Activated naive CD4-positive, alpha-beta T cell treated with anti-CD3 and anti-CD28 coated beads, Interleukin-2, amount 50 U/mL, for 72 hours (primary cell): ENCODE results near the gene KLK14. TPM values are rescaled to one million over a fixed set of nuclear protein-coding genes. Genes with fewer than 3 reads are reported as not detected.

Experiments
- ATAC-seq, 2 donors: fragments of 150-1000 bp; cut with Tn5 transposase; 2 replicates each; pipeline ENCODE4 v1.10.0; 2021; ENCODE audit warnings: mild to moderate bottlenecking in 2 of 2, moderate library complexity in 2 of 2
- DNase-seq, 2 donors: peaks; one replicate each; pipeline ENCODE4 v3.0.0; 2021 to 2022; ENCODE audit warnings: low spot score in 2 of 2
- H3K27ac Mint-ChIP-seq, 2 donors: one replicate each; pipeline ENCODE4 v1.8.0; 2022; ENCODE audit warnings: mild to moderate bottlenecking in 2 of 2, mixed read lengths in 2 of 2
- H3K36me3 Mint-ChIP-seq, 2 donors: one replicate each; pipeline ENCODE4 v1.8.0; 2022; ENCODE audit warnings: mixed read lengths in 2 of 2
- H3K9me3 Mint-ChIP-seq, 2 donors: one replicate each; pipeline ENCODE4 v1.8.0; 2022; ENCODE audit warnings: mixed read lengths in 2 of 2
- total RNA-seq, 2 donors: library from RNA; stranded (reverse); gene quantifications; one replicate each; pipeline ENCODE4 v1.2.3, GENCODE V29; 2022

Gene KLK14
- total RNA-seq, 2 donors from 2014 or later = 0.68 to 0.80 TPM

DNA sequence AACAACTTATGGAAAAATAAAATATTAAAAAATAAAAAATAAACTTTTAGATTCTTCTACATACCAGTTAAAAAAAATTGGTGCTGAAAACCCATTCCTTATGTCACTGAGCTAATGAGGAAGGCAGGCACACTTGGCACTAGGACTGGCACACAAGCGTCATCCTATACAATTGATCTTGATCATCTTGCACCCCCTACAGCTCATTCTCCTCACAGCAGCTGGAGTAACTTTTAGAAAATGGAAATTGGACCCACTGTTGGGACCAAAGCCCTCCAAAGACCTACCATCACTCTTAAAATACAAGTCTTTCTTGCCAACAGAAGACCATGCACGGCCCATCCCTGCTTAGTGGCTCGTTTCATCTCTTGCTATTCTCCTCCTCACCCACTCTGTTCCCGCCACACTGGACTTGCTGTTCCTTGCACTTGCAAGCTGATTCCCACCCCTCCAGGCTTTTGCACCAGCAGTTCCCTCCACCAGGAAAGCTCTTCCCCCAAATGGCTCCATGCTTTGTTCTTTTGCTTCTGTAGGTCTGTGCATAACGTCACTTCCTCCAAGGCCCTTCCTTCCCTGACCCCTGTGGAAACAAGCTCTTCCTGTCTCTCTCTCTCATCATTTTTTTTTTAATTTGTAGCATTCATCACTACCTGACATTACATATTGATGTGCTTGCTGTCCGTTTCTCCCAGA, 13.9 kb upstream of the KLK14 start:
- Mint-ChIP-seq H3K27ac (peak overlapping the region; percentile 9 to 10), H3K36me3 (peaks cover 6% of the 10 kb centered on the region in 2 donors), H3K9me3 (no peaks in the 10 kb centered on the region)
- no peak for DNase-seq
- no peak for ATAC-seq

DNA sequence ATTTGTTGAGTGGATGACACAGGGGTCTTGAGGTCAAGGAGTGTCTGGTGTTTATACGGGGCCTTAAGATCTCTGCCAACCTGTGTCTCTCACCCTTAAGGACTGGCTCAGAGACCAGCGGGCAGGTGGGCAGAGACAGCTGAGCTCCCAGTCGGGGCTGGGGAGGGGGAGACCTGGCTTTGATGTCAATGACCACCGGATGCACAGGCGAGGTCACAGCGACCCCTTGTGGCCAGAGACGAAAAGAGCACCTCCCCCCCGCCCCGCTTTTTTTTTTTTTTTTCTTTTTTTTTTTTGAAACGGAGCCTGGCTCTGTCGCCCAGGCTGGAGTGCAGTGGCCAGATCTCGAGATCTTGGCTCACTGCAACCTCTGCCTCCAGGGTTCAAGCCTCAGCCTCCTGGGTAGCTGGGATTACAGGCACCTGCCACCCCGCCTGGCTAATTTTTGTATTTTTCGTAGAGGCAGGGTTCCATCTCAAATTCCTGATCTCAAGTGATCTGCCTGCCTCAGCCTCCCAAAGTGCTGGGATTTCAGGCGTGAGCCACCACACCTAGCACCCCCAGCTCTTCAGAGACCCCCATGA, 12.1 kb upstream of the KLK14 start:
- Mint-ChIP-seq H3K36me3 (peaks cover 6% of the 10 kb centered on the region in 2 donors), H3K9me3 (no peaks in the 10 kb centered on the region), H3K27ac (peak overlapping the region in 1 of 2 donors; percentile 14)
- ATAC-seq = no peak
- peak in 1 of 2 donors; percentile 61 for DNase-seq

DNA sequence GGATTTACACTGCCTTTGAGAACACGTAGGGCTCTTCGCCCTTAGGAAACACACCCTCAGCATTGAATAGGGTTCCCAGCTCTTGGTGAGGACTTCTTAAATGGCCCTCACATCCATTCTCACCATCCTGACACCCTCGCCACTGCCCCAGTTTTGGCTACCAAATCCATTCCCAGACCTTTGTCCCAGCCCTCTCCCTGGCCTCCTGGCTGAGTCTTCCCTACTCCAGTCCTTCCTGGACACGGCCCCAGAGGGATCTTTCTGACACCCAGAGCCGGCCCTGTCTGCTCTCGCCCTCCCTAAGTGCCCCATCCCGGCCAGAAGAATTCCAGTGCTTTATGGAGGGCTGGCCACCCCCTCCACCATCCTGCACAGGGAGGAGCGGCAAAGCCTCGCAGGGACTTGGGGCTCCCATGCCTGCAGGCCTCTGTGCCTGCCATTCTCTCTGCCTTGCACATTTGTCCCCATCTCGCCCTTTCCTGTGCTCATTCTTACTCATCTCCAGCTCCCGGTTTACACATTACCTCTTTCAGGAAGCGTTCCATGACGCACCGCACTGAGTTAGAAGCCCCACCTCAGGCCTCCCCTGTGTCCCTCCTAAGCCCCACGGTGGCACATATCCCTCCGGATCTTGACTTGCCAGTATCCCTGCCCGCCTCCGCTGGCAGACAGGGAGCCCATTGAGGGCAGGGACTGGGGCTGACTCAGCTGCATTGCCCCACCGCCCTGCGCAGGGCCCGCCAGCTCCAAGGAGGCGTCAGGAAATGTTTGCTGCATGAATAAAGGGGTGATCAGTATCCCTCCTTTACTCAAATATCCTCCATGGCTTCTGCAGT, 11.0 kb upstream of the KLK14 start:
- ATAC-seq = no peak

DNA sequence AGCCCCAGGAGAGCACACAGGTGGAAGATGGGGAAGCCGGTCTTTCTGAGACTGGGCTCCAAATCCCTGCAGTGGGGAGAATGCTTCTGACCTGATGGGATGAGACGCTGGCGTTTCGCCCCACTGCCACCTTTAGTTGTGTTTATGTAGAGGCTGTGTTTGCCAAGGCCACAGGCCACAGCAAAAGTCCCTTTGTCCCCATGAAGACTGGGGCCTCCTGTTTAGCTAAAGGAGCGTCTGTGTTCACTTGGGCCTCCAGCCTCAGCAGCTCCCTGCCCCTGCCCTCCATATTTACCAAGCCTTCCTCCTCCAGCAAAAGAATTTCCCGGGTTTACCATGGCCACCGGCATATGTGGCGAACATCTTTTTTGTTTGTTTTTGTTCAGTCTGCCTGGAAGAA, 10.4 kb upstream of the KLK14 start:
- Mint-ChIP-seq H3K27ac (peak overlapping the region in 1 of 2 donors; percentile 14), H3K36me3 (peaks cover 6% of the 10 kb centered on the region in 2 donors), H3K9me3 (no peaks in the 10 kb centered on the region)
- ATAC-seq (no peak), DNase-seq (no peak)

More for the DNA sequence above, 11.0 kb upstream of the KLK14 start:
- DNase-seq = no peak
- Mint-ChIP-seq H3K27ac (peak overlapping the region in 1 of 2 donors; percentile 14), H3K36me3 (peaks cover 6% of the 10 kb centered on the region in 2 donors), H3K9me3 (no peaks in the 10 kb centered on the region)

DNA sequence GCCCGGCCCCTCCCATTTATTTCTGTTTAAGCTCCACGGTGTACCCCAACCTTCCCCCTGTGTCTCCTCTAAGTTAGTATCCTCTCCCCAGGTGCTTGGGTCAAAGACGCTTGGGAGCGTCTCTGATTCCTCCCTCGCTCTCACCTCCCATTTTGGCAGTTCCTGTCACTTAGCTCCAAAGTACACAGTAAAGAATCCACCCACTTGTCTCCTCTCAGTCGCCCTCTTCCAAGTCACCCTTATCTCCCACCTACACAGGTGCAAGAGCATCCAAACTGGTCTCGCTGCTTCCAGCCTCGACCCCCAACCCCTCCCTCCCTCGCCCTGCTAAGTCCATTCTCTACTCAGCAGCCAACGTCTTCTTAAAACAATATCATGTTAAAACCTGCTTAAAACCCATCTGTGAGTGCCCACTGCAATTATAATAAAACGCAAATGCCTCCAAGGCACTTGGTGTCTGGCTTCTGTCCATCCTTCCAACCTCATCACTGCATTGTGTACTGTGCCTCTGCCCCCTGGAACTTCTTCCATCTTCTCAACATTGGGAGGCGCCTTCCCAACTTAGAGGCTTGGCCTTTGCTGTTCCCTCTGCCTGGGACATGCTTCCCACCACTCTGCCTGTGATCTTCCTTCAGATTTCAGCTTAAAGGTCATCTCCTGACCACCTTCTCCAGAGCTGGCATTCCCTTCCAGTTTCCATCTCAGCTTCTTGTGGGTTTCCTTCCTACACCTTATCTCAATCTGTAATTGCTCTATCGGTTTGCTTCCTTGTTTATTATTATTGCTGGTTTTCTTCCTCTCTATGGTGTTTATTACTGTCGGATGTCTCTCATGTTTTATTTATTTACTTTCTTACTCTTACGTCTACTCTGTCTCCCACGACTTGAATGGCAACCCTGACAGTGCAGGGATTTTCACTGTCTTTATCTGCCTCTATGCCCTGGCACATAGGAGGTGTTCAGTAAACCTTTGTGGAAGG, 9.5 kb upstream of the KLK14 start:
- Mint-ChIP-seq H3K36me3 (peaks cover 5% of the 10 kb centered on the region in 2 donors), H3K9me3 (no peaks in the 10 kb centered on the region), H3K27ac (peak overlapping the region in 1 of 2 donors; percentile 14)
- DNase-seq (no peak), ATAC-seq (no peak)

DNA sequence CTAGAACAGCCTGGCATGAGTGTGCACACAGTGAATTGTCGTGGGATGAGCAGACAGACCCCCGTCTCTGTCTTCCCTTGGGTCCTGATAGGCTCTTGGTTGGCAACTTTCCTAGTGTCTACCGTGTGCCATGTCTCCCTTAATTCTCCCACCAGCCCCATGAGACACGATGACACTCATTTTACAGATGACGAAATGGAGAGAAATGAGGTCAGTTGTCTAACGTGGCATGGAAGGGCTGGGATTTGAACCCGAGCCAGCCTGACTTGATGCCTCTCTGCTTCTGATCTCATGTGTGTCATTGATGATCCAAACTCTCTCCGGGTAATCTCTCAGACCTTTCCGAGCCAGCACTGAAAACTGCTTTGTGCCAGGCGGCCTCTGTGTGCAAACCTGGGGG, 8.4 kb upstream of the KLK14 start:
- H3K36me3 Mint-ChIP-seq = no peaks in the 10 kb centered on the region
- no peaks in the 10 kb centered on the region for H3K9me3 Mint-ChIP-seq
- no peak for DNase-seq

DNA sequence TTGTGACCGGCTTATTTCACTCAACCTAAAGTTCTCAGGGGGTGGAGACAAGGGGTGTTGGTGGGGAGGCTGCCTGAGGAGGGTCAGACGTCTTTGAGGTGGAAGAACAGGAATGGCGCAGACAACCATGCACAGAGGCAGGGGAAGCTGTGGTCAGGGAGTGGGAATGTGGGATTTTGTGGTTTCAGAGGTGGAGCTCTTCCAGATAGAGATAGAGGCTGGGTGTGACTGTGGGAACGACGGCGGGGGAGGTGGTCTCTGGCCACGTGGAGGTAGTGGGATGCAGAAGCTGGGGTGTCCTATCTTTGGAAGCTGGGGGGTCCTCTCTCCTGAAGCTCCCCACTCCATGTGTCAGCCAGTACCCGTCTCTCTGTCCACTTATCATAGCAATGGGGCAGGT, 7.8 kb upstream of the KLK14 start:
- ATAC-seq (no peak), DNase-seq (no peak)
- no peaks in the 10 kb centered on the region for H3K36me3 Mint-ChIP-seq
- no peaks in the 10 kb centered on the region for H3K9me3 Mint-ChIP-seq
- no peak overlapping the region for H3K27ac Mint-ChIP-seq

More for the DNA sequence above, 8.4 kb upstream of the KLK14 start:
- no peak overlapping the region for H3K27ac Mint-ChIP-seq
- ATAC-seq = no peak

DNA sequence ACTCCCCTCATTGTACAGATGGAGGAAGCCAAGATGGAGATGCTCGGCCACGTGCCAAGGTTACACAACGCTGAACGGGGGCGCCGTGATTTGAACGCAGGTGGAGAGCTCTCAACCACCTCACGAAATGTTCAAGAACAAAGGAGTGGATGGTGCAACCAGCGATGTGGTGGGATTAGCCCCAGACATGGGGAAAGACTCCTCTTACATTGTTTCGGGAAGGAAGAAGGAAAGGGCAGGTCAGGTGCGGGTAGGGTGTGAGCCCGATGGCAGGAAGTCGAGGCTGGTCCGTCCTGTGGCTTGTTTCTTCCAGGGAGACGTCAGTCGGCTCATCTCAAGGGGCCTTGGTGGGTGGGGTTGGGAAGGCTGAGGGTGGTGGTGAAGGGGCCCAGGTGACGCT, 7.1 kb upstream of the KLK14 start:
- no peak for ATAC-seq
- no peak overlapping the region for H3K27ac Mint-ChIP-seq
- no peaks in the 10 kb centered on the region for H3K36me3 Mint-ChIP-seq
- H3K9me3 Mint-ChIP-seq = no peaks in the 10 kb centered on the region
- no peak for DNase-seq

DNA sequence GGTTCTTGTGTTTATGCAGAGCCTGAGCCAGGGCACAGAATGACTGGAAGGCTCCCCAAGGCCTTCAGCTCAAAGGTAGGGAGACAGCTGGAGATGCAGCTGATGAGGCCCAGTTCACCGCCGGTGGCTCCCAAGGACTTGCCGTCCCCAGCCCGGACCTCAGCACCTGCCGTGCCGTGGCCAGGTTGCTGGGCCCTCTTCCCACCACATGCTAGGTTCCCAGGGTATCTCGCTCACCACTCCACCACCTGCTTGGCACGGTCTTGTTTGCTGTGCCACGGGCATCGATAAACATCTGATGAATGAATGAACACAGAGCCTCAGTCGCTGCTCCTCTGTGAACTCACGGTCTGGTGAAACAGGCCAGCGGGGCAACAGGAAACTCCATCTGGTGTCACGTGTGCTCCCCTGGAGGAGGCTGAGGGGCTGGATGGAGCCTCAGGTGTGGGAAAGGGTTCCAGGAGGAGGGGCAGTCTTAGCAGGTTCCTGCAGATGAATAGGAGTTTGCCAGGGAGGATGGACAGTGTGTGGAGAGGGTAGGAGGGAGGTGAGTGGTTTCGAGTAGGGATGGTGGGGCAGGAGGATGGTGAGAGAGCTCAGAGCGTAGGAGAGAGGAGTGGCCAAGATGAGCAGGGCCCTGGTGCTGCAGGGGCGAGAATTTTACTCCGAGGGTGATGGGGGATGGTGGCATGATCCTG, 3.6 kb upstream of the KLK14 start:
- no peak for DNase-seq
- ATAC-seq = no peak
- Mint-ChIP-seq H3K36me3 (no peaks in the 10 kb centered on the region), H3K9me3 (no peaks in the 10 kb centered on the region), H3K27ac (no peak overlapping the region)

DNA sequence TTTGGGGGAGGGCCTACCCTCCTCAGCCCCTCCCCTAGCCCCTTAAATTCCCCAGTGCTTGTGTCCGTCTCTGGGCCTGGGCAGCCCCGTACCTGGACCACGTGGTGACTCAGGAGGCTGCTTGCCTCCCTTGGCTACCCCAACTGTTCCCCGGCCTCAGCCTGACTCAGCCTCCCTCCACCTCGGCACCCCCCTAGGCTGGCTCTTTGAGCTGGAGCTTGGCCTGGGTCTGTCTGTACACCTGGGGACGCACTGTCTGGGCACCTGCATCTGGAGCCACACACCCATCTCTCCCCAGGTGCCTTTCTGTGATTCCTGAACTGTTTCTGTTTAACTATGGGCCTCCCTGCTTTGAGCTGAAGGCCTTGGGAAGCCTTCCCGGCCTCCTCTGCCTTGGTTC, 1.8 kb upstream of the KLK14 start:
- no peaks in the 10 kb centered on the region for H3K36me3 Mint-ChIP-seq
- no peak for DNase-seq
- peak overlapping the region in 1 of 2 donors; percentile 37 for H3K27ac Mint-ChIP-seq
- H3K9me3 Mint-ChIP-seq = no peaks in the 10 kb centered on the region
- no peak for ATAC-seq

DNA sequence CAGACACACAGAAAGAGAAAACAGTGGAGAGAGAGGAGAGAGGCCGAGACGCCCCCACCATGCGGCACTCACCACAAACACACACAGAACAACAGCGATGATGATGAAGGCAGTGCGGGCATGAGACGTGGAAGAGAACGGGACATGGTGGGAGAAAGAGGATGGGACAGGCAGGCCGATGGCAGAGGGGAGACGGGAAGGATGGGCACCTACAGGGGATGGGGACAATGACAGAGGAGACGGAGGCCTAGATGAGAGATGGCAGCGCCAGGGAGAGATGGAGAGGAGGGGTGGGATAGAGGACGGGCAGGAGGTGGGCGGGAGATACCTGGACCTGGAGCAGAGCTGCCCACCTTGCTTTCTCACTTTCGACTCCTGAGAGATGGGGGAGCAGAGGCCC, 1.1 kb upstream of the KLK14 start:
- H3K27ac Mint-ChIP-seq = peak overlapping the region in 1 of 2 donors; percentile 37
- DNase-seq = no peak
- ATAC-seq = no peak
- H3K9me3 Mint-ChIP-seq = no peaks in the 10 kb centered on the region
- no peaks in the 10 kb centered on the region for H3K36me3 Mint-ChIP-seq

DNA sequence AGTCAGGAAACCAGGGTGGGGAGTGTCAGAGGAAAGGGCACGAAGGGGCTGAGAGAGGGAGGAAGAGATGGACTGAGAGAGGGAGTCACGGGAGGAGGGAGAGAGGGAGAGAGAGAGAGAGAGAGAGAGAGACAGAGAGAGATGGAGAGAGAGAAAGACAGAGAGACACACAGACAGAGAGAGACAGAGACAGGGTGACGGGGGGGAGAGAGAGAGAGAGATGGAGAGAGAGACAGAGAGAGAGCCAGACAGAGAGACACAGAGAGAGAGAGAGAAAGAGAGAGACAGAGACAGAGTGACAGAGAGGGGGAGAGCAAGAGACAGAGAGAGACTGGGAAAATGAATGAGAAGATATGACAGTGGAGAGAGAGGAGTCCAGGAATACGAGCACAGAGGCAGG, 494 bp upstream of the KLK14 start:
- peak overlapping the region in 1 of 2 donors; percentile 37 for H3K27ac Mint-ChIP-seq
- no peaks in the 10 kb centered on the region for H3K36me3 Mint-ChIP-seq
- no peaks in the 10 kb centered on the region for H3K9me3 Mint-ChIP-seq
- DNase-seq = no peak
- ATAC-seq = no peak

DNA sequence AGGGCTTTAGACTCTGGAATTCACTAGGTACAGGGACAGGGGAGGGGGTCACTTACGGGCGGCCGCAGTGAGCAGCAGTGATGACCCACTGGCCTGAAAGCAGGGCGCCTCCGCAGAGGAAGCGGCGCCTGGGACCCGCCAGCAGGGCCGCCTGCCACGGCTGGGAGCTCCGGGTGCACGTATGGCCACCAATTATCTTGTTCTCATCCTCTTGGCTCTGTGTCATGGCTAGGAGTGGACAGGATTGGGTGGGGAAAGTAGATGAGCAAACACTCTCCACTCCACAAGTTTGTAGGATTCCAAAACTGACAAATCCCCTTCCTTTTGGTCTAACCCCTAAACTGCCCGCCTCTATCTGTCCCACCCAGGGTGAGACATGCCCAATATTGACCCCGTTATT, 1.2 kb downstream of the KLK14 start:
- no peak for DNase-seq
- ATAC-seq = no peak
- Mint-ChIP-seq H3K27ac (no peak overlapping the region), H3K9me3 (no peaks in the 10 kb centered on the region), H3K36me3 (no peaks in the 10 kb centered on the region)

DNA sequence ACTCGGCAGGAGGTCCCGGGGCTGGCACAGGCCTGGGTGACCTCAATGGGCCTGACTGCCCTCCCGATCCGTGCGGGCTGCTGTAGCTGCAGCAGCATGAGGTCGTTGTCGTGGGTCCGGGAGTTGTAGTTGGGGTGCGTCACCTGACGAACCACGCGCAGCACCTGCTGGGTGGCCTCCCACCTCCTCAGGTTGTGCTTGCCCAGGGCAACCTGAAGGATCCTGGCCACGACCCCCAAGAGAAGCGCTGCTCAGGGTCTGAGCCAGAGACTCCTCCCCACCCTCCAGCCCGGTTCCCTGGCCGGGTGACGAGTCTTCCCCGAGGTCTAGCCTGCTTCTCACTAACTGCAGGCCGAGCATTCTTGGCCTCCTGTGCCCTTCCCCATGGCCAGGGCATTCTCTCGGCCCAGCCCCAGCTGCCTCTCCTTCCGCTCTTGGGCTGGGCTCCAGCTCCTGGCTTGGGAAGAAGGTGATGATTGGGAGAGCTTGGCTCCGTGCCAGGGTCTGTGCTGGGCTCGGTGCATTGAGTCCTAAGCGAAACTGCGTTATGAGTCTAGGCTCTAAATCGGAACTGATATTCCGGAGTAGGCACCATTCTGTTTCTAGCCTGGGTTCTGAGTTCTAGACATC, 3.1 kb downstream of the KLK14 start:
- Mint-ChIP-seq H3K36me3 (no peaks in the 10 kb centered on the region), H3K27ac (no peak overlapping the region), H3K9me3 (no peaks in the 10 kb centered on the region)
- DNase-seq (no peak), ATAC-seq (no peak)

DNA sequence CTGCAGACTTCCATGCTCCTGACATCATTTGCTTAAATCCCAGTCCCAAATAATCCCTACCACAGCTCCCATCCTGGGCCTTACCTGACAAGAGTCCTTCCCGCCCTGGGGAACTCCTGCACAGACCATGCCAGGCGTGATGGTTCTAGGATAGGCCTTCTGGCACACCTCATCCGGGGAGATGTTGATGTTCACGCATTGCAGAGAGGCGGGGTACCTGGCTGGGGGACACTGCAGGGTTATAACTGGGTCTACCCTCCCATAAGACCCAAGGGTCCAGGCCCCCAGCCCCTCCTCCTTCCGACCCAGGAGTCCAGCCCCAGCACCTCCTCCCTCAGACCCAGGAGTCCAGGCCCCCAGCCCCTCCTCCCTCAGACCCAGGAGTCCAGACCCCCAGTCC, 4.0 kb downstream of the KLK14 start:
- H3K27ac Mint-ChIP-seq = no peak overlapping the region
- DNase-seq (no peak), ATAC-seq (no peak)
- no peaks in the 10 kb centered on the region for H3K36me3 Mint-ChIP-seq
- peaks cover 0 to 6% of the 10 kb centered on the region in 2 donors for H3K9me3 Mint-ChIP-seq
